PC-9 (cell line): ENCODE data around the gene CEP57. TPM values are rescaled to one million over a fixed set of nuclear protein-coding genes. Genes with fewer than 3 reads are reported as not detected.
A peak's percentile ranks its signal among the peaks of the same experiment; 100 is the strongest.

Source experiments
- BruUV-seq: library from RNA; stranded (reverse); fragments of 400-500 nt; replicated peaks from 2 replicates; lab custom pipeline; 2021; lab: Mats Ljungman, UMichigan
- CTCF ChIA-PET: fragments of 300-600 bp; sonication (Branson Sonifier 250); formaldehyde crosslinking; loops from one replicate; lab custom pipeline; 2022; ENCODE audit warnings: antibody characterized with exemption; lab: Charles Lee
- POLR2A ChIA-PET: fragments of 300-600 bp; sonication (Branson Sonifier 250); formaldehyde crosslinking; loops from one replicate; lab custom pipeline; 2022; ENCODE audit warnings: antibody characterized with exemption; ENCODE audit not compliant: unreplicated experiment; lab: Charles Lee
- DNase-seq, 2 experiments: peaks; one replicate each; pipeline versions ENCODE4 v3.0.0 to v3.0.0-alpha.2; 2015 to 2022; ENCODE audit warnings: mixed read lengths in 1 of 2
- H2AFZ ChIP-seq: fragments of 200-600 bp; sonication (generic); 2 replicates; pipeline ENCODE4 v1.8.1; 2017; ENCODE audit warnings: antibody characterized with exemption
- H3F3A ChIP-seq: fragments of 200-600 bp; sonication (generic); 2 replicates; pipeline ENCODE4 v1.8.1; 2017; ENCODE audit warnings: antibody characterized with exemption, mild to moderate bottlenecking, low read depth; ENCODE audit not compliant: insufficient read depth
- H3K27ac ChIP-seq: fragments of 200-600 bp; sonication (generic); 2 replicates; pipeline ENCODE4 v1.6.1; 2016; ENCODE audit warnings: mixed run types
- H3K27me3 ChIP-seq: fragments of 200-600 bp; sonication (generic); 2 replicates; pipeline ENCODE4 v1.6.1; 2016; ENCODE audit warnings: low read depth, mixed run types; ENCODE audit not compliant: insufficient read depth
- H3K36me3 ChIP-seq: fragments of 200-600 bp; sonication (generic); 2 replicates; pipeline ENCODE4 v1.6.1; 2016; ENCODE audit warnings: low read depth, mixed run types
- H3K4me1 ChIP-seq: fragments of 200-600 bp; sonication (generic); replicated peaks from 2 replicates; pipeline ENCODE4 v1.6.1; 2016; ENCODE audit warnings: mixed run types; ENCODE audit not compliant: insufficient read depth
- H3K4me2 ChIP-seq: fragments of 200-600 bp; sonication (generic); 2 replicates; pipeline ENCODE4 v1.6.1; 2017; ENCODE audit warnings: mixed run types
- H3K4me3 ChIP-seq: fragments of 200-600 bp; sonication (generic); 2 replicates; pipeline ENCODE4 v1.6.1; 2016; ENCODE audit warnings: mixed run types
- H3K79me2 ChIP-seq: fragments of 200-600 bp; sonication (generic); 2 replicates; pipeline ENCODE4 v1.6.1; 2017; ENCODE audit warnings: low read depth, mixed run types
- H3K9me2 ChIP-seq: fragments of 200-600 bp; sonication (generic); 2 replicates; pipeline ENCODE4 v1.8.1; 2017; ENCODE audit warnings: mild to moderate bottlenecking; ENCODE audit not compliant: insufficient read depth
- H3K9me3 ChIP-seq: fragments of 200-600 bp; sonication (generic); 2 replicates; pipeline ENCODE4 v1.8.1; 2016; ENCODE audit warnings: low read depth; ENCODE audit not compliant: insufficient read depth
- H4K20me1 ChIP-seq: fragments of 200-600 bp; sonication (generic); 2 replicates; pipeline ENCODE4 v1.8.1; 2017; ENCODE audit not compliant: insufficient read depth
- CTCF ChIP-seq: fragments of 200-600 bp; sonication (generic); conservative IDR thresholded peaks from 2 replicates; pipeline ENCODE4 v1.6.1; 2017; ENCODE audit warnings: mixed run types, antibody characterized with exemption, mild to moderate bottlenecking, moderate library complexity
- EZH2 ChIP-seq: fragments of 200-600 bp; sonication (generic); IDR thresholded peaks from 2 replicates; pipeline ENCODE4 v1.8.0; 2017; ENCODE audit warnings: antibody characterized with exemption, low read depth
- intact Hi-C: fragments of 100-400 bp; cut with micrococcal nuclease; formaldehyde crosslinking; loops from one replicate; pipeline ENCODE4 v1.10.0; 2022; ENCODE audit not compliant: unreplicated experiment
- total RNA-seq: library from RNA; stranded (reverse); gene quantifications from 2 replicates; pipeline ENCODE4 v1.2.3, GENCODE V29; 2021

Gene CEP57
- total RNA-seq, 1 experiment from 2014 or later, result 64.5 TPM

- TF ChIP-seq CTCF (no peak), EZH2 (no peak)
- Histone ChIP-seq H2AFZ (no peak overlapping the region), H3K4me2 (no peak overlapping the region), H3K79me2 (no peaks in the 10 kb centered on the region), H3K4me3 (no peak overlapping the region), H3K36me3 (no peaks in the 10 kb centered on the region), H3K27me3 (peaks cover 2% of the 10 kb centered on the region; the same call in 1 of the 2 replicates), H3K9me2 (no peaks in the 10 kb centered on the region), H4K20me1 (no peaks in the 10 kb centered on the region), H3K9me3 (no peaks in the 10 kb centered on the region), H3F3A (no peaks in the 10 kb centered on the region), H3K27ac (no peak overlapping the region), H3K4me1 (no peaks in the 10 kb centered on the region)
- intact Hi-C loops, result loop anchor here (5.0 kb wide), 1 partner anchor 694 kb away; the partner anchor contains the start of gene SRSF8
- no TSS peak for BruUV-seq
- ChIA-PET CTCF (no interaction called here), POLR2A (interaction anchor here (0.7 kb wide), 1 partner anchor 1149 kb away, joined by 9 read pairs; no protein-coding TSS in a partner anchor)
- DNase-seq, result no peak
These were observed 29.4 kb upstream of the CEP57 start for GRCh38 chr11:95760941-95761340.

- POLR2A ChIA-PET, result no interaction called here
- Histone ChIP-seq H3K79me2 (no peaks in the 10 kb centered on the region), H3F3A (0 out of 2 replicates have a peak, but pooled peaks cover 2% of the 10 kb centered on the region), H3K4me1 (peaks cover 3% of the 10 kb centered on the region; the same call in 1 of the 2 replicates), H3K27ac (no peak overlapping the region), H3K9me3 (no peaks in the 10 kb centered on the region), H3K9me2 (no peaks in the 10 kb centered on the region), H2AFZ (no peak overlapping the region), H3K4me3 (no peak overlapping the region), H3K27me3 (no peaks in the 10 kb centered on the region), H4K20me1 (no peaks in the 10 kb centered on the region), H3K36me3 (no peaks in the 10 kb centered on the region), H3K4me2 (no peak overlapping the region)
- TF ChIP-seq EZH2, result no peak
- TF ChIP-seq CTCF, result no peak
- CTCF ChIA-PET, result no interaction called here
- intact Hi-C loops, result loop anchor here (5.0 kb wide), 1 partner anchor 695 kb away; the partner anchor contains the start of gene SRSF8
- no TSS peak for BruUV-seq
- DNase-seq, result no peak
These were observed 27.8 kb upstream of the CEP57 start for GRCh38 chr11:95762534-95762933.

GRCh38 chr11:95764267-95764898 lies 25.9 kb upstream of the CEP57 start:
- H3K36me3 ChIP-seq, result no peaks in the 10 kb centered on the region
- no peak overlapping the region for H3K4me2 ChIP-seq
- no peaks in the 10 kb centered on the region for H3K9me2 ChIP-seq
- TF ChIP-seq CTCF (peak; percentile 93), EZH2 (no peak)
- DNase-seq, result peak in 1 of 2 experiments; percentile 59
- H3F3A ChIP-seq, result peaks cover 18% of the 10 kb centered on the region; the same call in 1 of the 2 replicates
- H3K27ac ChIP-seq, result no peak overlapping the region
- BruUV-seq, result no TSS peak
- no peak overlapping the region for H3K4me3 ChIP-seq
- ChIA-PET CTCF (no interaction called here), POLR2A (interaction anchor here (0.6 kb wide), 1 partner anchor 9 kb away, joined by 3 read pairs; no protein-coding TSS in a partner anchor)
- H4K20me1 ChIP-seq, result no peaks in the 10 kb centered on the region
- peaks cover 8% of the 10 kb centered on the region; the same call in 1 of the 2 replicates for H3K4me1 ChIP-seq
- H2AFZ ChIP-seq, result no peak overlapping the region
- no peaks in the 10 kb centered on the region for H3K79me2 ChIP-seq
- H3K9me3 ChIP-seq, result no peaks in the 10 kb centered on the region
- H3K27me3 ChIP-seq, result no peaks in the 10 kb centered on the region
- intact Hi-C loops, result loop anchor here (2.0 to 5.0 kb wide), 2 partner anchors 612 to 697 kb away; partner anchors contain the start of gene SRSF8
